HepG2 (cell line): ENCODE results near the gene HNRNPM. TPM values are rescaled to one million over a fixed set of nuclear protein-coding genes. Genes with fewer than 3 reads are reported as not detected.

ENCODE experiments used
- DPF2 ChIP-seq: sonication (generic); formaldehyde crosslinking; IDR thresholded peaks from 2 replicates; pipeline ENCODE4 v1.4.0; 2020; ENCODE audit warnings: mild to moderate bottlenecking, low read depth, missing genetic modification reagents, borderline replicate concordance
- HDAC2 ChIP-seq: sonication (generic); formaldehyde crosslinking; IDR thresholded peaks from 2 replicates; pipeline ENCODE4 v1.4.0; 2020; ENCODE audit warnings: missing genetic modification reagents
- HNF4G ChIP-seq, 2 experiments: sonication (generic) in 1 of 2; formaldehyde crosslinking in 1 of 2; IDR thresholded peaks; 2 replicates each; pipeline versions ENCODE4 v1.4.0 to v1.6.1; 2011 to 2020; ENCODE audit warnings: borderline replicate concordance in 2 of 2, low read depth in 2 of 2, mild to moderate bottlenecking in 2 of 2, low read length in 1 of 2, missing genetic modification reagents in 1 of 2, moderate library complexity in 1 of 2
- RBM39 ChIP-seq: fragments of 200-400 bp; formaldehyde crosslinking; IDR thresholded peaks from one replicate; pipeline ENCODE4 v1.6.1; 2018; ENCODE audit warnings: antibody characterized with exemption, mild to moderate bottlenecking, low read depth, low read length; ENCODE audit not compliant: poor library complexity, severe bottlenecking
- SAP130 ChIP-seq: IDR thresholded peaks from 2 replicates; pipeline ENCODE4 v1.6.1; 2016; ENCODE audit warnings: low read depth
- ZMYM2 ChIP-seq: sonication (generic); formaldehyde crosslinking; IDR thresholded peaks from 2 replicates; pipeline ENCODE4 v1.8.0; 2022; ENCODE audit warnings: mild to moderate bottlenecking, missing genetic modification reagents
- ZNF143 ChIP-seq: sonication (generic); formaldehyde crosslinking; IDR thresholded peaks from 2 replicates; pipeline ENCODE4 v1.4.0; 2020; ENCODE audit warnings: missing genetic modification reagents
- ZNF30 ChIP-seq: sonication (generic); formaldehyde crosslinking; IDR thresholded peaks from 2 replicates; pipeline ENCODE4 v1.5.0; 2020; ENCODE audit warnings: mild to moderate bottlenecking, missing genetic modification reagents
- ZNF605 ChIP-seq: sonication (generic); formaldehyde crosslinking; IDR thresholded peaks from 2 replicates; pipeline ENCODE4 v1.8.0; 2022; ENCODE audit warnings: mild to moderate bottlenecking, missing genetic modification reagents
- ZNF83 ChIP-seq: sonication (generic); formaldehyde crosslinking; IDR thresholded peaks from 2 replicates; pipeline ENCODE4 v1.4.0; 2020; ENCODE audit warnings: missing genetic modification reagents, mild to moderate bottlenecking, borderline replicate concordance
- ZSCAN21 ChIP-seq: sonication (generic); formaldehyde crosslinking; IDR thresholded peaks from 2 replicates; pipeline ENCODE4 v1.8.0; 2022; ENCODE audit warnings: mild to moderate bottlenecking, missing genetic modification reagents, moderate library complexity, borderline replicate concordance
- polyA plus RNA-seq, 8 experiments: library from polyadenylated mRNA; depleted of rRNA in 3 of 8; stranded (reverse) in 7 of 8; unstranded in 1 of 8; fragments of >200 nt; fragmentation: Illumina TruSeq in 4 of 8; extraction: Trizol in 4 of 8; gene quantifications; 2 replicates each; pipeline versions ENCODE4 v1.2.1 to v1.2.3, GENCODE V29; 2011 to 2016; ENCODE audit warnings: low read depth in 4 of 8, missing spikeins in 1 of 8, mixed read lengths in 1 of 8; ENCODE audit not compliant: insufficient read depth in 1 of 8
- total RNA-seq, 5 experiments: library from RNA; depleted of rRNA; stranded (reverse); fragments of >200 nt; fragmentation: Illumina TruSeq; extraction: Trizol; gene quantifications; 2 replicates each; pipeline ENCODE4 v1.2.3, GENCODE V29; 2016; ENCODE audit warnings: low read depth in 1 of 5
- TF ChIP-seq, protein P1 (sequence below): sonication (generic); formaldehyde crosslinking; IDR thresholded peaks from 2 replicates; pipeline ENCODE4 v1.5.0; 2020; ENCODE audit warnings: mild to moderate bottlenecking, missing genetic modification reagents, borderline replicate concordance
- TF ChIP-seq, protein P2 (sequence below): IDR thresholded peaks from 2 replicates; pipeline ENCODE4 v1.6.1; 2016; ENCODE audit warnings: missing genetic modification reagents, missing compliant biosample characterization
- TF ChIP-seq, protein P3 (sequence below): sonication (generic); formaldehyde crosslinking; conservative IDR thresholded peaks from 2 replicates; pipeline ENCODE4 v1.4.0; 2020; ENCODE audit warnings: missing genetic modification reagents

Gene HNRNPM
- total and polyA plus RNA-seq, 2 of the 13 experiments (the other 11 are each of a cell fraction or from before 2014, with no cell fraction given): 56.7 to 102 TPM

DNA sequence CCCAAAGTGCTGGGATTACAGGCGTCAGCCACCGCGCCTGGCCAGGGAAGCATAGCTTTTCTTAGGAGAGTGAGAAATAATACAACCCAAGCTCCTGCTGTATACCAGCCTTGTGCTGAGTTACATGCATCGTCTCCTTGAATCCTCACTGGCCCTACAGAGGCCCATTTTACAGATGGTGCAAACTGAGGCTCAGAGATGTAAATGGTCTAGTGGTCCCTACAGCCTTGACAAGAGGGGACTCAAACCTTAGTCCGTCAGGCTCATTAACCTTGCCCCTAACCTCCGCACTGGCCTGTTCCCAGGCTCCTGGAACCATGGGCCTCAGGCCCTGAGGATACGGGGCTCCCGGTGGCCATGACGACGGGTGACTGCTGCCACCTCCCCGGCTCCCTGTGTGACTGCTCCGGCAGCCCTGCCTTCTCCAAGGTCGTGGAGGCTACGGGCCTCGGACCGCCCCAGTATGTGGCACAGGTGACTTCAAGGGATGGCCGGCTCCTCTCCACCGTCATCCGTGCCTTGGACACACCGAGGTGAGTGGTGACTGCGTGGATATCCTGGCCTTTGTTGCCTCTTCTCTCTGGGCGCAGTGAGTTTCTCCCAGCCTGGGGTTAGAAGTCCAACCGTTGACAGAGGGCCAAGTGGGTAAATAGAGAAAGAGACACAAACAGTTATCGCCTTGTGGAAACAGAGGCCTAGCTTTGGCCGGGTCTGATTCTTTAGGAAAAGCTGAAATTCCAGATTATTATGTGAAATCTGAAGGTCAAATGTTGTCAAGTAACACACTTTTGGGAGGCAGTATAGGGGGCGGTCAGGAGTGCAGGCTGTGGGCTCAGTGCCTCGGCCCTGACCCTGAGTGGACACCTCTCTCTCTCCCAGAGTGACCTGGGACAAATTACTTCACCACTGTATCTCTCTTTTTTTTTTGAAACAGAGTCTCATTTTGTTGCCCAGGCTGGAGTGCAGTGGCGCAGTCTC, 23.0 kb upstream of the HNRNPM start (continued):
- TF ChIP-seq, protein P1, sequence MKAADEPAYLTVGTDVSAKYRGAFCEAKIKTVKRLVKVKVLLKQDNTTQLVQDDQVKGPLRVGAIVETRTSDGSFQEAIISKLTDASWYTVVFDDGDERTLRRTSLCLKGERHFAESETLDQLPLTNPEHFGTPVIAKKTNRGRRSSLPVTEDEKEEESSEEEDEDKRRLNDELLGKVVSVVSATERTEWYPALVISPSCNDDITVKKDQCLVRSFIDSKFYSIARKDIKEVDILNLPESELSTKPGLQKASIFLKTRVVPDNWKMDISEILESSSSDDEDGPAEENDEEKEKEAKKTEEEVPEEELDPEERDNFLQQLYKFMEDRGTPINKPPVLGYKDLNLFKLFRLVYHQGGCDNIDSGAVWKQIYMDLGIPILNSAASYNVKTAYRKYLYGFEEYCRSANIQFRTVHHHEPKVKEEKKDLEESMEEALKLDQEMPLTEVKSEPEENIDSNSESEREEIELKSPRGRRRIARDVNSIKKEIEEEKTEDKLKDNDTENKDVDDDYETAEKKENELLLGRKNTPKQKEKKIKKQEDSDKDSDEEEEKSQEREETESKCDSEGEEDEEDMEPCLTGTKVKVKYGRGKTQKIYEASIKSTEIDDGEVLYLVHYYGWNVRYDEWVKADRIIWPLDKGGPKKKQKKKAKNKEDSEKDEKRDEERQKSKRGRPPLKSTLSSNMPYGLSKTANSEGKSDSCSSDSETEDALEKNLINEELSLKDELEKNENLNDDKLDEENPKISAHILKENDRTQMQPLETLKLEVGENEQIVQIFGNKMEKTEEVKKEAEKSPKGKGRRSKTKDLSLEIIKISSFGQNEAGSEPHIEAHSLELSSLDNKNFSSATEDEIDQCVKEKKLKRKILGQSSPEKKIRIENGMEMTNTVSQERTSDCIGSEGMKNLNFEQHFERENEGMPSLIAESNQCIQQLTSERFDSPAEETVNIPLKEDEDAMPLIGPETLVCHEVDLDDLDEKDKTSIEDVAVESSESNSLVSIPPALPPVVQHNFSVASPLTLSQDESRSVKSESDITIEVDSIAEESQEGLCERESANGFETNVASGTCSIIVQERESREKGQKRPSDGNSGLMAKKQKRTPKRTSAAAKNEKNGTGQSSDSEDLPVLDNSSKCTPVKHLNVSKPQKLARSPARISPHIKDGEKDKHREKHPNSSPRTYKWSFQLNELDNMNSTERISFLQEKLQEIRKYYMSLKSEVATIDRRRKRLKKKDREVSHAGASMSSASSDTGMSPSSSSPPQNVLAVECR (CRISPR knock-in tag): peak; percentile 58; the same call in 1 of the 2 replicates
- TF ChIP-seq, protein P2, sequence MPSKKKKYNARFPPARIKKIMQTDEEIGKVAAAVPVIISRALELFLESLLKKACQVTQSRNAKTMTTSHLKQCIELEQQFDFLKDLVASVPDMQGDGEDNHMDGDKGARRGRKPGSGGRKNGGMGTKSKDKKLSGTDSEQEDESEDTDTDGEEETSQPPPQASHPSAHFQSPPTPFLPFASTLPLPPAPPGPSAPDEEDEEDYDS: no peak
- TF ChIP-seq ZNF143 (CRISPR knock-in tag) (peak; percentile 30; the same call in 1 of the 2 replicates), RBM39 (no peak), ZMYM2 (CRISPR knock-in tag) (peak; percentile 69; the same call in 1 of the 2 replicates), DPF2 (CRISPR knock-in tag) (peak; percentile 11; the same call in 1 of the 2 replicates), HNF4G (IDR thresholded peaks at IDR 0.05; ENCODE audit: borderline replicate concordance, low read depth, low read length) (peak; percentile 9; the same call in 1 of the 2 replicates), HNF4G (CRISPR knock-in tag; IDR thresholded peaks at IDR 0.05; ENCODE audit: borderline replicate concordance, low read depth) (peak; percentile 63; the same call in 1 of the 2 replicates), SAP130 (CRISPR knock-in tag) (peak; percentile 71), ZSCAN21 (CRISPR knock-in tag) (no peak), ZNF605 (CRISPR knock-in tag) (0 out of 2 replicates have a peak, but pooled peaks have one; percentile 27), ZNF83 (no peak; the same call in 1 of the 2 replicates), HDAC2 (CRISPR knock-in tag) (peak; percentile 36), ZNF30 (no peak)
- TF ChIP-seq, protein P3, sequence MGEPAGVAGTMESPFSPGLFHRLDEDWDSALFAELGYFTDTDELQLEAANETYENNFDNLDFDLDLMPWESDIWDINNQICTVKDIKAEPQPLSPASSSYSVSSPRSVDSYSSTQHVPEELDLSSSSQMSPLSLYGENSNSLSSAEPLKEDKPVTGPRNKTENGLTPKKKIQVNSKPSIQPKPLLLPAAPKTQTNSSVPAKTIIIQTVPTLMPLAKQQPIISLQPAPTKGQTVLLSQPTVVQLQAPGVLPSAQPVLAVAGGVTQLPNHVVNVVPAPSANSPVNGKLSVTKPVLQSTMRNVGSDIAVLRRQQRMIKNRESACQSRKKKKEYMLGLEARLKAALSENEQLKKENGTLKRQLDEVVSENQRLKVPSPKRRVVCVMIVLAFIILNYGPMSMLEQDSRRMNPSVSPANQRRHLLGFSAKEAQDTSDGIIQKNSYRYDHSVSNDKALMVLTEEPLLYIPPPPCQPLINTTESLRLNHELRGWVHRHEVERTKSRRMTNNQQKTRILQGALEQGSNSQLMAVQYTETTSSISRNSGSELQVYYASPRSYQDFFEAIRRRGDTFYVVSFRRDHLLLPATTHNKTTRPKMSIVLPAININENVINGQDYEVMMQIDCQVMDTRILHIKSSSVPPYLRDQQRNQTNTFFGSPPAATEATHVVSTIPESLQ (CRISPR knock-in tag): no peak
